HEK293 (cell line): Measurements from ENCODE around the gene CENPB.
A peak's percentile ranks its signal among the peaks of the same experiment; 100 is the strongest.

Experiments used
- KLF17 ChIP-seq: fragments of 450-650 bp; formaldehyde crosslinking; IDR thresholded peaks from 2 replicates; pipeline ENCODE4 v1.5.1; 2016; ENCODE audit warnings: missing biosample characterization, missing genetic modification characterization
- PRDM1 ChIP-seq: fragments of 450-650 bp; formaldehyde crosslinking; IDR thresholded peaks from 2 replicates; pipeline ENCODE4; 2016; ENCODE audit warnings: missing biosample characterization, missing genetic modification characterization
- SCRT2 ChIP-seq: fragments of 450-650 bp; formaldehyde crosslinking; IDR thresholded peaks from 2 replicates; pipeline ENCODE4 v1.5.1; 2016; ENCODE audit warnings: missing biosample characterization, missing genetic modification characterization
- WT1 ChIP-seq: fragments of 450-650 bp; formaldehyde crosslinking; IDR thresholded peaks from 2 replicates; pipeline ENCODE4 v1.5.1; 2016; ENCODE audit warnings: missing biosample characterization, missing genetic modification characterization
- ZBTB1 ChIP-seq: fragments of 450-650 bp; formaldehyde crosslinking; IDR thresholded peaks from 2 replicates; pipeline ENCODE4 v1.5.1; 2016; ENCODE audit warnings: missing biosample characterization, missing genetic modification characterization
- ZBTB26 ChIP-seq: fragments of 450-650 bp; formaldehyde crosslinking; optimal IDR thresholded peaks from 2 replicates; pipeline ENCODE3; 2016; ENCODE audit warnings: missing biosample characterization, mild to moderate bottlenecking, missing genetic modification characterization
- ZBTB48 ChIP-seq: fragments of 450-650 bp; formaldehyde crosslinking; IDR thresholded peaks from 2 replicates; pipeline ENCODE4 v1.5.1; 2016; ENCODE audit warnings: missing biosample characterization, missing genetic modification characterization
- ZFP3 ChIP-seq: fragments of 450-650 bp; formaldehyde crosslinking; IDR thresholded peaks from 2 replicates; pipeline ENCODE4 v1.5.1; 2016; ENCODE audit warnings: low read depth, missing biosample characterization, missing genetic modification characterization
- ZFP37 ChIP-seq: fragments of 450-650 bp; formaldehyde crosslinking; IDR thresholded peaks from 2 replicates; pipeline ENCODE4 v1.5.1; 2016; ENCODE audit warnings: missing biosample characterization, missing genetic modification characterization
- ZFP69B ChIP-seq: fragments of 450-650 bp; formaldehyde crosslinking; IDR thresholded peaks from 2 replicates; pipeline ENCODE4 v1.5.1; 2016; ENCODE audit warnings: missing biosample characterization, missing genetic modification characterization
- ZNF184 ChIP-seq: fragments of 450-650 bp; IDR thresholded peaks from 2 replicates; pipeline ENCODE4 v1.5.1; 2018; ENCODE audit warnings: missing biosample characterization, mild to moderate bottlenecking, missing genetic modification characterization
- ZNF214 ChIP-seq: fragments of 450-650 bp; formaldehyde crosslinking; IDR thresholded peaks from 2 replicates; pipeline ENCODE4 v1.5.1; 2017; ENCODE audit warnings: missing biosample characterization, mild to moderate bottlenecking, missing genetic modification characterization, borderline replicate concordance
- ZNF24 ChIP-seq: fragments of 450-650 bp; formaldehyde crosslinking; IDR thresholded peaks from 2 replicates; pipeline ENCODE4 v1.5.1; 2016; ENCODE audit warnings: missing biosample characterization, missing genetic modification characterization
- ZNF248 ChIP-seq: fragments of 450-650 bp; formaldehyde crosslinking; IDR thresholded peaks from 2 replicates; pipeline ENCODE4 v1.5.1; 2017; ENCODE audit warnings: missing biosample characterization, missing genetic modification characterization
- ZNF26 ChIP-seq: fragments of 450-650 bp; formaldehyde crosslinking; IDR thresholded peaks from 2 replicates; pipeline ENCODE4 v1.5.1; 2016; ENCODE audit warnings: missing biosample characterization, missing genetic modification characterization
- ZNF529 ChIP-seq: fragments of 450-650 bp; formaldehyde crosslinking; IDR thresholded peaks from 2 replicates; pipeline ENCODE4 v1.5.1; 2017; ENCODE audit warnings: missing genetic modification characterization, missing biosample characterization; ENCODE audit not compliant: insufficient replicate concordance
- ZNF530 ChIP-seq: fragments of 450-650 bp; formaldehyde crosslinking; IDR thresholded peaks from 2 replicates; pipeline ENCODE4 v1.5.1; 2016; ENCODE audit warnings: low read depth, missing biosample characterization, missing genetic modification characterization
- ZNF580 ChIP-seq: fragments of 450-650 bp; formaldehyde crosslinking; IDR thresholded peaks from 2 replicates; pipeline ENCODE4 v1.5.1; 2016; ENCODE audit warnings: missing biosample characterization, missing genetic modification characterization
- ZNF585B ChIP-seq: fragments of 450-650 bp; formaldehyde crosslinking; IDR thresholded peaks from 2 replicates; pipeline ENCODE4 v1.5.1; 2016; ENCODE audit warnings: missing biosample characterization, missing genetic modification characterization
- ZNF610 ChIP-seq: fragments of 450-650 bp; formaldehyde crosslinking; IDR thresholded peaks from 2 replicates; pipeline ENCODE4 v1.5.1; 2016; ENCODE audit warnings: missing biosample characterization, missing genetic modification characterization, borderline replicate concordance
- ZNF629 ChIP-seq: fragments of 450-650 bp; formaldehyde crosslinking; IDR thresholded peaks from 2 replicates; pipeline ENCODE4 v1.5.1; 2017; ENCODE audit warnings: missing biosample characterization, missing genetic modification characterization
- ZNF658 ChIP-seq: fragments of 450-650 bp; formaldehyde crosslinking; IDR thresholded peaks from 2 replicates; pipeline ENCODE4; 2016; ENCODE audit warnings: missing biosample characterization, missing genetic modification characterization
- ZSCAN30 ChIP-seq: fragments of 450-650 bp; IDR thresholded peaks from 2 replicates; pipeline ENCODE4 v1.5.1; 2018; ENCODE audit warnings: missing biosample characterization, mild to moderate bottlenecking, missing genetic modification characterization, moderate library complexity
- TF ChIP-seq, protein P1 (sequence below): fragments of 450-650 bp; formaldehyde crosslinking; IDR thresholded peaks from 2 replicates; pipeline ENCODE4 v1.5.1; 2016; ENCODE audit warnings: missing biosample characterization, missing genetic modification characterization
- TF ChIP-seq, protein P2 (sequence below): fragments of 450-650 bp; formaldehyde crosslinking; IDR thresholded peaks from 2 replicates; pipeline ENCODE4 v1.5.1; 2016; ENCODE audit warnings: missing biosample characterization, missing genetic modification characterization
- TF ChIP-seq, protein P3 (sequence below): fragments of 450-650 bp; formaldehyde crosslinking; IDR thresholded peaks from 2 replicates; pipeline ENCODE4 v1.5.1; 2016; ENCODE audit warnings: missing biosample characterization, missing genetic modification characterization
- TF ChIP-seq, protein P4 (sequence below): fragments of 450-650 bp; formaldehyde crosslinking; IDR thresholded peaks from 2 replicates; pipeline ENCODE4 v1.5.1; 2017; ENCODE audit warnings: missing biosample characterization, missing genetic modification characterization

CENPB gene

DNA sequence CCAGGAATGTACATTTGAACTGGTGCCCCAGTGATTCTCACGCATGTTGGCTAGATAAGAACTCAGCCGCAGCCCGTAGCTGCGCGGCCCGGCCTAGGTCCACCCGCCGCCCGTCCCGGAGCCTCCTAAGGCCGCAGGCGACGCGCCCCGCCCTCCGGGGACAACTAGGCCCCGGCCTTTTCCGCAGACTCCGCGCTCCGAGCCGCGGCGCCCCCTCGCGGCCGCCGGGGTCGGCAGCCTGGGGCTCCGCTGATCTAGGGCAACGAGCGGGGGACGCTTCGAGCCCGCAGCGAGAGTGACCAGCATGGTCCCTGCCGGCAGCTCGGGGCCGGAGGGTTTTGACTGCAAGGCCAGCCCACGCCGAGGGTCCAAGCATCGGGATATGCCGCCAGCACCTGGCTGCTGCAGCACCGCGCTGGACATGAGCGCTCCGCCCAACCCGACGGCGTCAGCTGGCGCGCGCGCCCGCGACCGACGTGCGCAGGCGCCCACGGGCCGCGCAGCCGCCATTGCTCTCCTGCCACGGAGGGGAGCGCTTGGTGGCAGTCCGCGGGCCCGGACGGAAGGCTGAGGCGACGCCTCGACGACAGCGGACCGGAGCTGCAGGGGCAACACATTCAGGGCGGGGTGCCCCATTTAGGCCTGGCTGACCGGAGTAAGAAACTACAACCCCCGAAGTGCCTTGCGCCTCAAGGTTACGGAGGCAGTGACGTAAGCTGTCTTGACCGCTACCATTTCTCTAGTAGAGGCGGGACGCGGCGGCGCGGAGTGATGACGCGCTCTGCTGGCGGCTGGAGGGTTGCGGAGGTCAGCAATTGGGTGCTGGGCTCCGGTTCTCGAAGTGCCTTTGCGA lies 33.7 kb upstream of the CENPB start, which contains the start of gene AP5S1 (continued):
- TF ChIP-seq, protein P1, sequence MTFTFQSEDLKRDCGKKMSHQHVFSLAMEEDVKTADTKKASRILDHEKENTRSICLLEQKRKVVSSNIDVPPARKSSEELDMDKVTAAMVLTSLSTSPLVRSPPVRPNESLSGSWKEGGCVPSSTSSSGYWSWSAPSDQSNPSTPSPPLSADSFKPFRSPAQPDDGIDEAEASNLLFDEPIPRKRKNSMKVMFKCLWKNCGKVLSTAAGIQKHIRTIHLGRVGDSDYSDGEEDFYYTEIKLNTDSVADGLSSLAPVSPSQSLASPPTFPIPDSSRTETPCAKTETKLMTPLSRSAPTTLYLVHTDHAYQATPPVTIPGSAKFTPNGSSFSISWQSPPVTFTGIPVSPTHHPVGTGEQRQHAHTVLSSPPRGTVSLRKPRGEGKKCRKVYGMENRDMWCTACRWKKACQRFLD (tag by site-specific recombination) = no peak
- TF ChIP-seq, protein P2, sequence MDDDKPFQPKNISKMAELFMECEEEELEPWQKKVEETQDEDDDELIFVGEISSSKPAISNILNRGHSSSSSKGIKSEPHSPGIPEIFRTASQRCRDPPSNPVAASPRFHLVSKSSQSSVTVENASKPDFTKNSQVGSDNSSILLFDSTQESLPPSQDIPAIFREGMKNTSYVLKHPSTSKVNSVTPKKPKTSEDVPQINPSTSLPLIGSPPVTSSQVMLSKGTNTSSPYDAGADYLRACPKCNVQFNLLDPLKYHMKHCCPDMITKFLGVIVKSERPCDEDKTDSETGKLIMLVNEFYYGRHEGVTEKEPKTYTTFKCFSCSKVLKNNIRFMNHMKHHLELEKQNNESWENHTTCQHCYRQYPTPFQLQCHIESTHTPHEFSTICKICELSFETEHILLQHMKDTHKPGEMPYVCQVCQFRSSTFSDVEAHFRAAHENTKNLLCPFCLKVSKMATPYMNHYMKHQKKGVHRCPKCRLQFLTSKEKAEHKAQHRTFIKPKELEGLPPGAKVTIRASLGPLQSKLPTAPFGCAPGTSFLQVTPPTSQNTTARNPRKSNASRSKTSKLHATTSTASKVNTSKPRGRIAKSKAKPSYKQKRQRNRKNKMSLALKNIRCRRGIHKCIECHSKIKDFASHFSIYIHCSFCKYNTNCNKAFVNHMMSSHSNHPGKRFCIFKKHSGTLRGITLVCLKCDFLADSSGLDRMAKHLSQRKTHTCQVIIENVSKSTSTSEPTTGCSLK (tag by site-specific recombination) = no peak
- TF ChIP-seq ZNF214 (tag by site-specific recombination) (no peak), ZNF248 (tag by site-specific recombination) (no peak), ZBTB1 (tag by site-specific recombination) (0 out of 2 replicates have a peak, but pooled peaks have one; percentile 60), ZNF610 (peak; percentile 52; the same call in 1 of the 2 replicates), ZSCAN30 (tag by site-specific recombination) (peak; percentile 99), ZFP69B (tag by site-specific recombination) (no peak; the same call in 1 of the 2 replicates), PRDM1 (tag by site-specific recombination) (no peak), ZNF24 (tag by site-specific recombination) (peak; percentile 84; the same call in 1 of the 2 replicates), ZNF629 (tag by site-specific recombination) (peak; percentile 99), ZNF585B (no peak), ZFP37 (tag by site-specific recombination) (peak; percentile 24; the same call in 1 of the 2 replicates), ZFP3 (tag by site-specific recombination) (no peak), ZNF530 (no peak), ZNF658 (no peak), ZNF580 (tag by site-specific recombination) (peak; percentile 66), WT1 (tag by site-specific recombination) (no peak), ZBTB48 (tag by site-specific recombination) (peak; percentile 66; the same call in 1 of the 2 replicates), ZNF529 (tag by site-specific recombination) (no peak), SCRT2 (tag by site-specific recombination) (0 out of 2 replicates have a peak, but pooled peaks have one; percentile 32), ZBTB26 (peak; percentile 97), KLF17 (tag by site-specific recombination) (peak; percentile 76), ZNF184 (tag by site-specific recombination) (no peak; the same call in none of the 2 replicates), ZNF26 (tag by site-specific recombination) (no peak)
- TF ChIP-seq, protein P3, sequence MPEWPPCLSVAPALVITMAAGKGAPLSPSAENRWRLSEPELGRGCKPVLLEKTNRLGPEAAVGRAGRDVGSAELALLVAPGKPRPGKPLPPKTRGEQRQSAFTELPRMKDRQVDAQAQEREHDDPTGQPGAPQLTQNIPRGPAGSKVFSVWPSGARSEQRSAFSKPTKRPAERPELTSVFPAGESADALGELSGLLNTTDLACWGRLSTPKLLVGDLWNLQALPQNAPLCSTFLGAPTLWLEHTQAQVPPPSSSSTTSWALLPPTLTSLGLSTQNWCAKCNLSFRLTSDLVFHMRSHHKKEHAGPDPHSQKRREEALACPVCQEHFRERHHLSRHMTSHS (tag by site-specific recombination) = no peak
- TF ChIP-seq, protein P4, sequence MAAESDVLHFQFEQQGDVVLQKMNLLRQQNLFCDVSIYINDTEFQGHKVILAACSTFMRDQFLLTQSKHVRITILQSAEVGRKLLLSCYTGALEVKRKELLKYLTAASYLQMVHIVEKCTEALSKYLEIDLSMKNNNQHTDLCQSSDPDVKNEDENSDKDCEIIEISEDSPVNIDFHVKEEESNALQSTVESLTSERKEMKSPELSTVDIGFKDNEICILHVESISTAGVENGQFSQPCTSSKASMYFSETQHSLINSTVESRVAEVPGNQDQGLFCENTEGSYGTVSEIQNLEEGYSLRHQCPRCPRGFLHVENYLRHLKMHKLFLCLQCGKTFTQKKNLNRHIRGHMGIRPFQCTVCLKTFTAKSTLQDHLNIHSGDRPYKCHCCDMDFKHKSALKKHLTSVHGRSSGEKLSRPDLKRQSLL = peak; percentile 41
